ENCODE measurements around the gene CDADC1.

Gene CDADC1

GRCh38 chr13:49302222-49302621, 54.5 kb downstream of the CDADC1 start:
- Histone ChIP-seq H3K27ac (replicated peaks) (no peak overlapping the region), H3K4me3 (replicated peaks; ENCODE audit: insufficient read depth, low read length) (no peak overlapping the region), H3K27me3 (ENCODE audit: insufficient read depth, poor library complexity, severe bottlenecking) (no peaks in the 10 kb centered on the region)
- DNase-seq (ENCODE audit: low read depth in 1 of 2, low spot score in 1 of 2), result no peak
- TF ChIP-seq REST (IDR thresholded peaks at IDR 0.05; ENCODE audit: insufficient replicate concordance, low read depth), result no peak
- no peak for TF ChIP-seq CTCF (IDR thresholded peaks at IDR 0.05; ENCODE audit: insufficient read depth, low read length)
- no peak for TF ChIP-seq GABPA (IDR thresholded peaks at IDR 0.05; ENCODE audit: low read depth)
- no peak for TF ChIP-seq SPI1 (IDR thresholded peaks at IDR 0.05; ENCODE audit: borderline replicate concordance, low read depth)
- TF ChIP-seq POLR2AphosphoS5 (IDR thresholded peaks at IDR 0.05; ENCODE audit: low read depth), result no peak

- no peak for DNase-seq (ENCODE audit: low read depth in 1 of 2, low spot score in 1 of 2)
- no peak overlapping the region for H3K4me3 ChIP-seq (replicated peaks; ENCODE audit: insufficient read depth, low read length)
- TF ChIP-seq CTCF (IDR thresholded peaks at IDR 0.05; ENCODE audit: insufficient read depth, low read length), result no peak
- no peak for TF ChIP-seq GABPA (IDR thresholded peaks at IDR 0.05; ENCODE audit: low read depth)
- TF ChIP-seq REST (IDR thresholded peaks at IDR 0.05; ENCODE audit: insufficient replicate concordance, low read depth), result no peak
- no peak for TF ChIP-seq SPI1 (IDR thresholded peaks at IDR 0.05; ENCODE audit: borderline replicate concordance, low read depth)
- TF ChIP-seq POLR2AphosphoS5 (IDR thresholded peaks at IDR 0.05; ENCODE audit: low read depth), result no peak
- H3K27ac ChIP-seq (replicated peaks), result no peak overlapping the region
- no peaks in the 10 kb centered on the region for H3K27me3 ChIP-seq (ENCODE audit: insufficient read depth, poor library complexity, severe bottlenecking)
These were observed 55.1 kb downstream of the CDADC1 start for GRCh38 chr13:49302817-49303216.

- Histone ChIP-seq H3K27ac (replicated peaks) (no peak overlapping the region), H3K4me3 (replicated peaks; ENCODE audit: insufficient read depth, low read length) (no peak overlapping the region), H3K27me3 (ENCODE audit: insufficient read depth, poor library complexity, severe bottlenecking) (no peaks in the 10 kb centered on the region)
- DNase-seq (ENCODE audit: low read depth in 1 of 2, low spot score in 1 of 2), result no peak
- no peak for TF ChIP-seq GABPA (IDR thresholded peaks at IDR 0.05; ENCODE audit: low read depth)
- no peak for TF ChIP-seq SPI1 (IDR thresholded peaks at IDR 0.05; ENCODE audit: borderline replicate concordance, low read depth)
- no peak for TF ChIP-seq REST (IDR thresholded peaks at IDR 0.05; ENCODE audit: insufficient replicate concordance, low read depth)
- TF ChIP-seq POLR2AphosphoS5 (IDR thresholded peaks at IDR 0.05; ENCODE audit: low read depth), result no peak
- no peak for TF ChIP-seq CTCF (IDR thresholded peaks at IDR 0.05; ENCODE audit: insufficient read depth, low read length)
These were observed 56.0 kb downstream of the CDADC1 start for GRCh38 chr13:49303533-49304252.
